ENCODE results near the gene GTF3C1. TPM values are rescaled to one million over a fixed set of nuclear protein-coding genes. Genes with fewer than 3 reads are reported as not detected.

GTF3C1 gene
- total and polyA plus RNA-seq, 2 of the 8 experiments (the other 6 are each of a cell fraction or from before 2014, with no cell fraction given): 89.3 to 126 TPM

DNA sequence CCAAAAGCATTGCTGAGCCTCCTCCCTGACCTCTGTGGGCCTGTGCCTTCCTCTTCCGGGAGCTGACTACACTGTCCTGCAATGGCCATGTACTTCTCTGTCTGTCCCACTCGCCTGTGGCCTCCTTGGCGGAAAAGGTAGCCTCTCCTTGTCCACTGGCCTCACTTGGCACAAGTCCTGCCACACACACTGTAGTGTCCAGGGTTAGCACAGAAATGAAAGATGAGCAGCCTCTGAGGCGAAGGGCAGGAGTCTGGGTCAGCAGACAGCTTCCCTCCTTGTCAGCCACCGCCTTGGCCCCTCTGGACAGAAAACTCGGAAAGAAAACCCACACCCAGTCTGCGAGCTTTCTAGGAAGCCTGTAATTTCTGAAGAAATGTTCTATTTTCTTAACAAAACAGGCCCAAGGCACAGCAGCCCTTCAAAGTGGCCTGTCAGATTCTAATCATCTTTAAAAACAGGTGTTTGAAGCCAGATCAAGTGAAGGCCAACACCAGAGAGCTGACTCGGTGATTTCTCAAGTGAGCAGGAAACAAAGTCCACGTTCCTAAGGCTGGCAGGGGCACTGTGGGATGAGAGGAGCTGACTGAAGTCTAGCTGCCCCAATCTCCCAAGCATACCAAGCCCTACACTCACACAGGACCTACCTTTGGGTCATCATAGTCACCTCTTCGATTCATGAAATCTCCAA is 67.2 kb downstream of the GTF3C1 start:
- Histone ChIP-seq H3K4me2 (ENCODE audit: insufficient read depth in 1 of 2, low read depth in 2 of 2, low read length in 2 of 2) (no peak overlapping the region), H2BK5ac (ENCODE audit: low read depth, low read length) (no peak overlapping the region), H2BK120ac (replicated peaks; ENCODE audit: low read depth, low read length) (no peak overlapping the region), H3K9ac (replicated peaks in 1 of 4; ENCODE audit: extremely low read depth in 1 of 4, low read depth in 3 of 4, low read length in 3 of 4) (no peak overlapping the region), H3K9me3 (ENCODE audit: insufficient read depth in 2 of 2, low read depth in 1 of 2, low read length in 1 of 2) (no peaks in the 10 kb centered on the region), H2BK15ac (ENCODE audit: low read length) (no peak overlapping the region), H3K14ac (ENCODE audit: insufficient read length) (no peak overlapping the region), H3K79me2 (ENCODE audit: control insufficient read depth in 1 of 2, insufficient read depth in 2 of 2, low read length in 2 of 2) (no peaks in the 10 kb centered on the region), H3K79me1 (ENCODE audit: low read depth, low read length) (no peaks in the 10 kb centered on the region; the same call in 1 of the 2 replicates), H3K27me3 (replicated peaks in 1 of 4; ENCODE audit: control insufficient read depth in 3 of 4, extremely low read depth in 1 of 4, insufficient read depth in 3 of 4, low read length in 3 of 4) (no peaks in the 10 kb centered on the region), H2BK20ac (ENCODE audit: low read length) (no peak overlapping the region), H3K4ac (replicated peaks; ENCODE audit: insufficient read length, low read depth, low read length) (no peak overlapping the region), H3K18ac (ENCODE audit: extremely low read depth, low read length) (no peak overlapping the region), H3K23me2 (ENCODE audit: low read depth, low read length) (no peaks in the 10 kb centered on the region), H3K23ac (ENCODE audit: insufficient read length) (no peak overlapping the region), H3K4me3 (ENCODE audit: extremely low read depth in 1 of 4, insufficient read depth in 2 of 4, low read depth in 3 of 4, low read length in 4 of 4) (no peak overlapping the region), H2AFZ (ENCODE audit: low read length) (no peak overlapping the region), H4K20me1 (replicated peaks in 1 of 2; ENCODE audit: control insufficient read depth in 1 of 2, insufficient read depth in 2 of 2, low read length in 2 of 2) (peaks cover 2 to 3% of the 10 kb centered on the region in 2 experiments), H2AK5ac (ENCODE audit: low read depth, low read length) (no peak overlapping the region), H4K91ac (replicated peaks; ENCODE audit: insufficient read length, low read length) (no peak overlapping the region), H4K5ac (ENCODE audit: insufficient read length, low read depth, low read length) (no peak overlapping the region), H3K4me1 (replicated peaks in 1 of 4; ENCODE audit: control insufficient read depth in 3 of 4, insufficient read depth in 4 of 4, low read length in 3 of 4) (no peaks in the 10 kb centered on the region), H3K36me3 (ENCODE audit: control insufficient read depth in 2 of 4, insufficient read depth in 4 of 4, low read length in 3 of 4) (peaks cover 54 to 89% (median 76%) of the 10 kb centered on the region in 4 experiments), H2BK12ac (ENCODE audit: low read depth, low read length) (no peak overlapping the region), H3K56ac (replicated peaks; ENCODE audit: insufficient read length, low read depth, low read length) (no peak overlapping the region), H3K27ac (ENCODE audit: low read depth, low read length) (no peak overlapping the region), H4K8ac (ENCODE audit: extremely low read depth, insufficient read depth, low read length) (no peak overlapping the region)
- 99% methylated on average over 10 of the region's 10 CpGs; no CpG with 5 or more reads in 1 of the 2 experiments for WGBS, 2 experiments (ENCODE audit: extremely low coverage in 1 of 2, insufficient coverage in 1 of 2, insufficient read length in 1 of 2, insufficient replicate concordance in 2 of 2, low coverage in 1 of 2, low lambda C conversion rate in 2 of 2, missing lambda C conversion rate in 1 of 2)
- POLR2A ChIA-PET (ENCODE audit: partially characterized antibody): no interaction called here
- CTCF ChIA-PET (ENCODE audit: partially characterized antibody): interaction anchor here (0.8 to 1.3 kb wide), 4 partner anchors 18 to 115 kb away, joined by 3 to 4 read pairs (median 3); no protein-coding TSS in a partner anchor
- DNase-seq (ENCODE audit: low read depth in 1 of 2, low spot score in 2 of 2) (no peak), FAIRE-seq (no peak)
- no peak for TF ChIP-seq KDM4A (IDR thresholded peaks at IDR 0.05; ENCODE audit: low read depth, low read length, severe bottlenecking)
- TF ChIP-seq CEBPB (IDR thresholded peaks at IDR 0.05; ENCODE audit: low read depth, low read length): no peak
- TF ChIP-seq SIX5 (IDR thresholded peaks at IDR 0.05; ENCODE audit: low read depth, low read length): no peak
- no peak for TF ChIP-seq GABPA (IDR thresholded peaks at IDR 0.05; ENCODE audit: borderline replicate concordance, insufficient read depth, low read length)
